ENCODE measurements around the gene MPP2.

MPP2 gene

GRCh38 chr17:43912635-43913304 is 5.4 kb upstream of the MPP2 start:
- in situ Hi-C loops (cut with MboI; ENCODE audit: low pct_unique_long_range_greater_than_20kb, low sequenced_read_pairs, unreplicated experiment): no loop called here
- DNase-seq (ENCODE audit: low spot score): no peak
- TF ChIP-seq CTCF (IDR thresholded peaks at IDR 0.05; ENCODE audit: extremely low read depth, insufficient read depth, missing control alignments): no peak

DNA sequence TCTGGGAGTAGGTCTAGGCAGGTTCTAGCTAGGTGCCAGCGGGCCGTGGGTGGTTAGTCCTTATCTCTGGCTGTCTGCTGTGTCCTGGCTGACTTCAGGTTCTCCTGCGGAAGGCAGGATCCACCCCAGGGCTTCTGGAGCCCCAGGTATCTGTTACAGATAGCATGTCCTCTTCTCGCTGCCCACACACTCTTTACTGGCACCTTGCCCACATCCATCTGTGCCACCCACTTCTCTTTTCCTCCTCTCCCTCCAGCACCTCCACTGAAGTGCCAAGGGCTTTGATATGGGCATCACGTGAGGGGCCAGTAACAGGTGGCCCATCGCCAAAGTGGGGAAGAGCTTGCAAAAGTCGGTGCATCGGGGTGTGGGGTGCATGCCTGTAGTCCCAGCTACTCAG is 4.6 kb upstream of the MPP2 start:
- no peak for DNase-seq (ENCODE audit: low spot score)
- no peak for TF ChIP-seq CTCF (IDR thresholded peaks at IDR 0.05; ENCODE audit: extremely low read depth, insufficient read depth, missing control alignments)
- in situ Hi-C loops (cut with MboI; ENCODE audit: low pct_unique_long_range_greater_than_20kb, low sequenced_read_pairs, unreplicated experiment): no loop called here

DNA sequence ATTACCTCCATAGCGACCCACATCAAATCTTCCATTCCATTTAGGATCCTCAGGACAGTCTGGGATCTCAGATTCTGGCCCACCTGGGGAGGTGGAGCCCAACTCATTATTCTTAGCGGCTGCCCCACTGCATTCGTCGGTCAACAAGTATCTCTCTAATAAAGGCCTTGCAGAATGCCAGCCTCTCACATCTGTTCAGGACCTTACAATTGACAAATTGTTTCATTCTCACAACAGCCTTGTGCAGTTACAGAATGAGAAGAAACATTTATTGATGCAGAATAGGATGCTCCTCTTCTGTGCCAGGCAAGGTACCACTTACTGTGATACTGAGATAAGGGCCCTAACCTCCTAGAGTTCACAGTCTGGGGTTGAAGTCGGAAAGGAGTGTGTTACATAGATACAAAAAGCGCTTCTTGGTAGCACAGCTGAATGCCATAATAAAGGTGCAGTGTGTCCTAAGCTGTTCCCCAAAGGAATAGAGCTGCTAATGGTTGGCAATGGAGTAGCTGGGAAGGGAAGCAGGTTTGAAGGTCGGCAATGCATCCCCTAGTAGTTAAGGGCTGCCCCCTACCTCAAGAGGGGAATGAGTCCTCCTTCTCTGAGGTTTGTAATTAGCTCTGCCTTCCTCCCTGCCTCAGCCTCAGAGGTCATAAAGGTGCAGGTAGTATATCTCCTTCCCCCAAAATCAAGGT is 2.3 kb upstream of the MPP2 start:
- TF ChIP-seq CTCF (IDR thresholded peaks at IDR 0.05; ENCODE audit: extremely low read depth, insufficient read depth, missing control alignments): no peak
- in situ Hi-C loops (cut with MboI; ENCODE audit: low pct_unique_long_range_greater_than_20kb, low sequenced_read_pairs, unreplicated experiment): no loop called here
- DNase-seq (ENCODE audit: low spot score): no peak

DNA sequence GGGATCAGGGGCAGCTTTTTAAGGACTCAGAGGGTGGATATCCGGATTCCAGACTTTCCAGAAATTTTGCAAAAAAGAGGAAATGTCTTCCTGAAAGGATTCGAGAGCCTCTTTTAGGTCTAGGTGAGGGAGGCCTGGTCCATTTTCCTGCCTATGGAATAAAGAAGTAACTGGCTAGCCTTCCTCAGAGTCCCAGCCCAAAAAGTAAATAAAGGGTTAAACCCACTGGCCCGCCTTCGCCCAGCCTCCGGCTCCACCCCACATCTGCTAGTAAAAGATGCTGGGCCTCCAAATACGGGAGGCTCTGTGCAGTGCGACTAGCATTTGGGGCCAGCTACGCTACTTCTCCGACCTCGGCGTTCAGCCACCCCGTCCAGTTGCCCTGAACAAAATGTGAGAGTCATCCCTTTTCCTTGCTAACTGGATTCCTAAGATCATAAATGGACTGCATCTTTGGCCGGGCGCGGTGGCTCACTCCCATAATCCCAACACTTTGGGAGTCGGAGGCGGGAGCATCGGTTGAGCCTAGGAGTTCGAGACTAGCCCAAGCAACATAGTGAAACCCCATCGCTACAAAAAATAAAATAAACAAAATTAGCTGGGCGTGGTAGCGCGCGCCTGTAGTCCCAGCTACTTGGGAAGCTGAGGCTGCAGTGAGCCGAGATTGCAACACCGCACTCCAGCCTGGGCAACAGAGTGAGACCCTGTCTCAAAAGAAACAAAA is 824 bp upstream of the MPP2 start:
- in situ Hi-C loops (cut with MboI; ENCODE audit: low pct_unique_long_range_greater_than_20kb, low sequenced_read_pairs, unreplicated experiment): no loop called here

GRCh38 chr17:43906951-43907424 is 348 bp downstream of the MPP2 start:
- no peak for DNase-seq (ENCODE audit: low spot score)
- in situ Hi-C loops (cut with MboI; ENCODE audit: low pct_unique_long_range_greater_than_20kb, low sequenced_read_pairs, unreplicated experiment): no loop called here
- no peak for TF ChIP-seq CTCF (IDR thresholded peaks at IDR 0.05; ENCODE audit: extremely low read depth, insufficient read depth, missing control alignments)

More for the DNA sequence above, 824 bp upstream of the MPP2 start:
- no peak for TF ChIP-seq CTCF (IDR thresholded peaks at IDR 0.05; ENCODE audit: extremely low read depth, insufficient read depth, missing control alignments)
- peak; percentile 52 for DNase-seq (ENCODE audit: low spot score)

GRCh38 chr17:43905985-43906852 is 1.1 kb downstream of the MPP2 start:
- in situ Hi-C loops (cut with MboI; ENCODE audit: low pct_unique_long_range_greater_than_20kb, low sequenced_read_pairs, unreplicated experiment): no loop called here
- peak; percentile 48 for DNase-seq (ENCODE audit: low spot score)
- no peak for TF ChIP-seq CTCF (IDR thresholded peaks at IDR 0.05; ENCODE audit: extremely low read depth, insufficient read depth, missing control alignments)
